ENCODE measurements around the gene GPR132. TPM values are rescaled to one million over a fixed set of nuclear protein-coding genes. Genes with fewer than 3 reads are reported as not detected.
A peak's percentile ranks its signal among the peaks of the same experiment; 100 is the strongest.

The GPR132 gene
- total and polyA plus RNA-seq, 2 experiments from 2014 or later = 0.14 TPM; not detected in 1

- H4K20me1 ChIP-seq (replicated peaks; ENCODE audit: insufficient read depth) = peaks cover 36% of the 10 kb centered on the region
- H3K27me3 Mint-ChIP-seq (ENCODE audit: insufficient read depth, low read depth, poor library complexity) = peaks cover 18% of the 10 kb centered on the region
- no peaks in the 10 kb centered on the region for H3K9me2 ChIP-seq (ENCODE audit: insufficient read depth)
- H3K36me3 Mint-ChIP-seq (ENCODE audit: low read depth) = peaks cover 20% of the 10 kb centered on the region
- H3K4me1 Mint-ChIP-seq = peaks cover 47% of the 10 kb centered on the region
- DNase-seq (ENCODE audit: low spot score) (peak; percentile 75), ATAC-seq (peak; percentile 23)
- H3F3A ChIP-seq (replicated peaks; ENCODE audit: low read depth) = peaks cover 5% of the 10 kb centered on the region; the same call in 1 of the 2 replicates
- no peaks in the 10 kb centered on the region for H3K27me3 ChIP-seq (ENCODE audit: insufficient read depth)
- TF ChIP-seq, protein P1, sequence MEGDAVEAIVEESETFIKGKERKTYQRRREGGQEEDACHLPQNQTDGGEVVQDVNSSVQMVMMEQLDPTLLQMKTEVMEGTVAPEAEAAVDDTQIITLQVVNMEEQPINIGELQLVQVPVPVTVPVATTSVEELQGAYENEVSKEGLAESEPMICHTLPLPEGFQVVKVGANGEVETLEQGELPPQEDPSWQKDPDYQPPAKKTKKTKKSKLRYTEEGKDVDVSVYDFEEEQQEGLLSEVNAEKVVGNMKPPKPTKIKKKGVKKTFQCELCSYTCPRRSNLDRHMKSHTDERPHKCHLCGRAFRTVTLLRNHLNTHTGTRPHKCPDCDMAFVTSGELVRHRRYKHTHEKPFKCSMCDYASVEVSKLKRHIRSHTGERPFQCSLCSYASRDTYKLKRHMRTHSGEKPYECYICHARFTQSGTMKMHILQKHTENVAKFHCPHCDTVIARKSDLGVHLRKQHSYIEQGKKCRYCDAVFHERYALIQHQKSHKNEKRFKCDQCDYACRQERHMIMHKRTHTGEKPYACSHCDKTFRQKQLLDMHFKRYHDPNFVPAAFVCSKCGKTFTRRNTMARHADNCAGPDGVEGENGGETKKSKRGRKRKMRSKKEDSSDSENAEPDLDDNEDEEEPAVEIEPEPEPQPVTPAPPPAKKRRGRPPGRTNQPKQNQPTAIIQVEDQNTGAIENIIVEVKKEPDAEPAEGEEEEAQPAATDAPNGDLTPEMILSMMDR (conservative IDR thresholded peaks at IDR 0.05; ENCODE audit: low read depth in 2 of 2) = peak; percentile 36 to 47; a peak in 3 of 4 replicates
- TF ChIP-seq ZNF331 (CRISPR knock-in tag; IDR thresholded peaks at IDR 0.05; ENCODE audit: low read depth) = no peak
- peak; percentile 50 for TF ChIP-seq CREB1 (CRISPR knock-in tag; IDR thresholded peaks at IDR 0.05; ENCODE audit: low read depth)
- TF ChIP-seq STAT1 (IDR thresholded peaks at IDR 0.05; ENCODE audit: unreplicated experiment) = no peak
- no peaks in the 10 kb centered on the region for H3K36me3 ChIP-seq (ENCODE audit: insufficient read depth)
- peak overlapping the region; percentile 87 for H3K27ac Mint-ChIP-seq
- peak overlapping the region; percentile 97 for H3K4me2 ChIP-seq
- H2AFZ ChIP-seq = peak overlapping the region; percentile 87; the same call in 1 of the 2 replicates
- peak overlapping the region; percentile 98 for H3K4me3 ChIP-seq
- peaks cover 53% of the 10 kb centered on the region for H3K79me2 ChIP-seq (replicated peaks; ENCODE audit: insufficient read depth)
- H3K27ac ChIP-seq (ENCODE audit: low read depth) = peak overlapping the region; percentile 77; the same call in 1 of the 2 replicates
- peaks cover 25% of the 10 kb centered on the region for H3K4me1 ChIP-seq (ENCODE audit: insufficient read depth)
- peak overlapping the region; percentile 96 for H3K4me3 Mint-ChIP-seq
- H3K9me3 Mint-ChIP-seq = no peaks in the 10 kb centered on the region
These were observed 43.5 kb downstream of the GPR132 start for GRCh38 chr14:105021656-105022275.

DNA sequence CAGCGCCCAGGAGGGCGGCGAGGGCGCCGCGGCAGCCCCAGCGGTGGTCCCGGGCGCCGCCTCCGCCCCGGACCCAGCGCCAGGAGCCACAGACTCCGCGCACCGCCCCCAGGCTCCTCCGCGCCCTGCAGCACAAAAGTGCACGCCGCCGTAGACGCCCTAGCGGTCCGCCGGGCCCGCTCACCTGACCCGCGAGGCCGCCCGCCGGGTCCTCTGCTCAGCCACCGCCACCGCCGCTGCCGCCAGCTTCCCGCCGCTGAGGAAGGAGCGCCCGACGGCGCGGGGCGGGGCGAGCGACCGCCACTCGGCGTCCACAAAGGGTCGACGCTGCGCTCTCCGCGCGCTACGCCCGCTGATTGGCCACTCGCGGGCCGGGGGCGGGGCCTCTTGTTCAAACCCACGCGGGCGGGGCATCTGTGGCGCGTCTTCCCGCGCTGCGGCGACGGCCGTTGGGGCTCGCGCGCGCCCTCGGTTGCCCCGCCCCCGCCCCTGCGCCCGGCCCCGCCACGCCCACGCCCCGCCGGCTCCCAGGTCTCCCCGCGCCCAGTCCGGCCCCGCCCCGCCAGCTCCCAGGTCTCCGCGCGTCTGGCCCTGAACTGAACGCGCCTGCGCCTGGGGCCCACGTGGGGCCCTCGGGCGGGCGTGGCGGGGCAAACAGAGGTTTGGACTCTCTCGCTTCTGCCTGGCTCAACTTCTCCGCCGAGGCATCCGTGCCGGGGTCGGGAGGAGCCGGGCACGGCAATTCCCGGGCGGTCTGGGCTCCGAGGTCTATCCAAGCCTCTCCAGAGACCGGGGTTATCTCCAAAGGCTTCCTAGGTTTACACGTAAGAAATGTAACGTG is 44.2 kb downstream of the GPR132 start, which contains the start of gene CDCA4:
Gene CDCA4, minus strand, starts transcription at position 269 of the 841 bp plus-strand sequence. CDS start 9,154 bp downstream, outside the sequence.
- peaks cover 54% of the 10 kb centered on the region for H3K4me1 Mint-ChIP-seq
- H3K36me3 ChIP-seq (ENCODE audit: insufficient read depth) = no peaks in the 10 kb centered on the region
- peak within 1 kb of the TSS; percentile 77; the same call in 1 of the 2 replicates for H3K27ac ChIP-seq (ENCODE audit: low read depth)
- peak within 1 kb of the TSS; percentile 98 for H3K4me3 ChIP-seq
- ATAC-seq (peak; percentile 82), DNase-seq (ENCODE audit: low spot score) (peak; percentile 98)
- H3K9me2 ChIP-seq (ENCODE audit: insufficient read depth) = no peaks in the 10 kb centered on the region
- TF ChIP-seq, protein P1 (conservative IDR thresholded peaks at IDR 0.05; ENCODE audit: low read depth in 2 of 2) = no peak
- TF ChIP-seq CREB1 (CRISPR knock-in tag; IDR thresholded peaks at IDR 0.05; ENCODE audit: low read depth) = peak; percentile 70
- TF ChIP-seq EZH2 (IDR thresholded peaks at IDR 0.05; ENCODE audit: low read depth, unreplicated experiment) = no peak
- TF ChIP-seq POLR2AphosphoS5 (IDR thresholded peaks at IDR 0.05; ENCODE audit: low read depth) = peak; percentile 65
- no peak for TF ChIP-seq STAT1 (IDR thresholded peaks at IDR 0.05; ENCODE audit: unreplicated experiment)
- H3K4me2 ChIP-seq = peak within 1 kb of the TSS; percentile 97
- H2AFZ ChIP-seq = peak within 1 kb of the TSS; percentile 87; the same call in 1 of the 2 replicates
- H3K27me3 ChIP-seq (ENCODE audit: insufficient read depth) = no peaks in the 10 kb centered on the region
- H3K4me3 Mint-ChIP-seq = peak within 1 kb of the TSS; percentile 96
- H3K4me1 ChIP-seq (ENCODE audit: insufficient read depth) = peaks cover 30% of the 10 kb centered on the region
- peaks cover 43% of the 10 kb centered on the region for H4K20me1 ChIP-seq (replicated peaks; ENCODE audit: insufficient read depth)
- H3K27me3 Mint-ChIP-seq (ENCODE audit: insufficient read depth, low read depth, poor library complexity) = peaks cover 24% of the 10 kb centered on the region
- no peaks in the 10 kb centered on the region for H3K9me3 Mint-ChIP-seq
- peak within 1 kb of the TSS; percentile 91 for H3K27ac Mint-ChIP-seq
- peaks cover 25% of the 10 kb centered on the region for H3K36me3 Mint-ChIP-seq (ENCODE audit: low read depth)
- H3F3A ChIP-seq (replicated peaks; ENCODE audit: low read depth) = peaks cover 5% of the 10 kb centered on the region; the same call in 1 of the 2 replicates
- H3K79me2 ChIP-seq (replicated peaks; ENCODE audit: insufficient read depth) = peaks cover 61% of the 10 kb centered on the region
